ENCODE results near the gene TREML1. TPM values are rescaled to one million over a fixed set of nuclear protein-coding genes. Genes with fewer than 3 reads are reported as not detected.

TREML1 gene
- total and polyA plus RNA-seq, 2 experiments from 2014 or later: not detected

- Histone ChIP-seq H3K4me1 (ENCODE audit: insufficient read depth) (no peaks in the 10 kb centered on the region), H3K9me3 (ENCODE audit: low read depth) (no peaks in the 10 kb centered on the region), H2AFZ (no peak overlapping the region), H3K27ac (no peak overlapping the region), H3K9me2 (ENCODE audit: insufficient read depth) (no peaks in the 10 kb centered on the region), H3K4me2 (ENCODE audit: unreplicated experiment) (no peak overlapping the region), H3K36me3 (ENCODE audit: low read depth) (no peaks in the 10 kb centered on the region), H3K4me3 (no peak overlapping the region), H3K79me2 (ENCODE audit: insufficient read depth) (no peaks in the 10 kb centered on the region), H3F3A (ENCODE audit: insufficient read depth) (no peaks in the 10 kb centered on the region), H3K27me3 (replicated peaks; ENCODE audit: insufficient read depth) (no peaks in the 10 kb centered on the region), H4K20me1 (ENCODE audit: insufficient read depth) (no peaks in the 10 kb centered on the region), H3K9ac (no peak overlapping the region)
- WGBS, 2 experiments (ENCODE audit: low coverage in 1 of 2, low lambda C conversion rate in 2 of 2, missing lambda C conversion rate in 2 of 2): 0 to 13% methylated on average over 1 of the region's 1 CpG
- DNase-seq: no peak
- in situ Hi-C loops (cut with MboI): no loop called here
- TF ChIP-seq EZH2phosphoT487 (IDR thresholded peaks at IDR 0.05; ENCODE audit: insufficient read depth, low read depth): no peak
- TF ChIP-seq EZH2 (IDR thresholded peaks at IDR 0.05; ENCODE audit: insufficient read depth, poor library complexity, severe bottlenecking): no peak
Measured at GRCh38 chr6:41199552-41200246, 45.6 kb upstream of the TREML1 start.

GRCh38 chr6:41197234-41197633 is 43.1 kb upstream of the TREML1 start:
- H3K36me3 ChIP-seq (ENCODE audit: low read depth): no peaks in the 10 kb centered on the region
- no peaks in the 10 kb centered on the region for H3K4me1 ChIP-seq (ENCODE audit: insufficient read depth)
- H3K79me2 ChIP-seq (ENCODE audit: insufficient read depth): no peaks in the 10 kb centered on the region
- in situ Hi-C loops (cut with MboI): no loop called here
- no peak for DNase-seq
- H3K27ac ChIP-seq: no peak overlapping the region
- no peaks in the 10 kb centered on the region for H3F3A ChIP-seq (ENCODE audit: insufficient read depth)
- no peaks in the 10 kb centered on the region for H3K27me3 ChIP-seq (replicated peaks; ENCODE audit: insufficient read depth)
- H3K9me2 ChIP-seq (ENCODE audit: insufficient read depth): no peaks in the 10 kb centered on the region
- H3K9ac ChIP-seq: no peak overlapping the region
- 69 to 79% methylated on average over 3 of the region's 3 CpGs for WGBS, 2 experiments (ENCODE audit: low coverage in 1 of 2, low lambda C conversion rate in 2 of 2, missing lambda C conversion rate in 2 of 2)
- no peaks in the 10 kb centered on the region for H4K20me1 ChIP-seq (ENCODE audit: insufficient read depth)
- TF ChIP-seq EZH2phosphoT487 (IDR thresholded peaks at IDR 0.05; ENCODE audit: insufficient read depth, low read depth) (no peak), EZH2 (IDR thresholded peaks at IDR 0.05; ENCODE audit: insufficient read depth, poor library complexity, severe bottlenecking) (no peak)
- no peak overlapping the region for H2AFZ ChIP-seq
- H3K9me3 ChIP-seq (ENCODE audit: low read depth): no peaks in the 10 kb centered on the region
- no peak overlapping the region for H3K4me2 ChIP-seq (ENCODE audit: unreplicated experiment)
- no peak overlapping the region for H3K4me3 ChIP-seq

GRCh38 chr6:41194386-41194785 is 40.2 kb upstream of the TREML1 start:
- no peaks in the 10 kb centered on the region for H3K79me2 ChIP-seq (ENCODE audit: insufficient read depth)
- H4K20me1 ChIP-seq (ENCODE audit: insufficient read depth): no peaks in the 10 kb centered on the region
- H3F3A ChIP-seq (ENCODE audit: insufficient read depth): no peaks in the 10 kb centered on the region
- H3K4me2 ChIP-seq (ENCODE audit: unreplicated experiment): no peak overlapping the region
- no peaks in the 10 kb centered on the region for H3K9me2 ChIP-seq (ENCODE audit: insufficient read depth)
- TF ChIP-seq EZH2phosphoT487 (IDR thresholded peaks at IDR 0.05; ENCODE audit: insufficient read depth, low read depth) (no peak), EZH2 (IDR thresholded peaks at IDR 0.05; ENCODE audit: insufficient read depth, poor library complexity, severe bottlenecking) (no peak)
- no peaks in the 10 kb centered on the region for H3K9me3 ChIP-seq (ENCODE audit: low read depth)
- H3K36me3 ChIP-seq (ENCODE audit: low read depth): no peaks in the 10 kb centered on the region
- no peak overlapping the region for H2AFZ ChIP-seq
- H3K9ac ChIP-seq: no peak overlapping the region
- DNase-seq: no peak
- no peak overlapping the region for H3K27ac ChIP-seq
- no peaks in the 10 kb centered on the region for H3K4me1 ChIP-seq (ENCODE audit: insufficient read depth)
- WGBS, 2 experiments (ENCODE audit: low coverage in 1 of 2, low lambda C conversion rate in 2 of 2, missing lambda C conversion rate in 2 of 2): 43 to 68% methylated on average over 1 to 3 of the region's 3 CpGs
- in situ Hi-C loops (cut with MboI): no loop called here
- H3K27me3 ChIP-seq (replicated peaks; ENCODE audit: insufficient read depth): no peaks in the 10 kb centered on the region
- no peak overlapping the region for H3K4me3 ChIP-seq

- WGBS, 2 experiments (ENCODE audit: low coverage in 1 of 2, low lambda C conversion rate in 2 of 2, missing lambda C conversion rate in 2 of 2): 29% methylated on average over 5 of the region's 5 CpGs; no CpG with 5 or more reads in 1 of the 2 experiments
- TF ChIP-seq EZH2phosphoT487 (IDR thresholded peaks at IDR 0.05; ENCODE audit: insufficient read depth, low read depth) (no peak), EZH2 (IDR thresholded peaks at IDR 0.05; ENCODE audit: insufficient read depth, poor library complexity, severe bottlenecking) (no peak)
- H3F3A ChIP-seq (ENCODE audit: insufficient read depth): no peaks in the 10 kb centered on the region
- no peak overlapping the region for H3K4me3 ChIP-seq
- in situ Hi-C loops (cut with MboI): no loop called here
- H3K36me3 ChIP-seq (ENCODE audit: low read depth): no peaks in the 10 kb centered on the region
- H3K9me3 ChIP-seq (ENCODE audit: low read depth): no peaks in the 10 kb centered on the region
- H3K9ac ChIP-seq: no peak overlapping the region
- no peaks in the 10 kb centered on the region for H3K79me2 ChIP-seq (ENCODE audit: insufficient read depth)
- no peaks in the 10 kb centered on the region for H3K27me3 ChIP-seq (replicated peaks; ENCODE audit: insufficient read depth)
- H2AFZ ChIP-seq: no peak overlapping the region
- H4K20me1 ChIP-seq (ENCODE audit: insufficient read depth): no peaks in the 10 kb centered on the region
- no peak for DNase-seq
- H3K27ac ChIP-seq: no peak overlapping the region
- H3K4me1 ChIP-seq (ENCODE audit: insufficient read depth): no peaks in the 10 kb centered on the region
- H3K4me2 ChIP-seq (ENCODE audit: unreplicated experiment): no peak overlapping the region
- H3K9me2 ChIP-seq (ENCODE audit: insufficient read depth): no peaks in the 10 kb centered on the region
Measured at GRCh38 chr6:41193884-41194283, 39.7 kb upstream of the TREML1 start.
